Ovary (tissue), 3 donors: ENCODE data around the gene LRRIQ3.

Experiments used
- POLR2A ChIP-seq: fragments of 450-650 bp; IDR thresholded peaks from one replicate; pipeline ENCODE4 v1.6.1; 2017; ENCODE audit warnings: antibody characterized with exemption, mild to moderate bottlenecking, moderate library complexity
- TF ChIP-seq, protein P1 (sequence below), 3 donors: fragments of 450-650 bp in 2 of 3; fragments of 200-600 bp in 1 of 3; IDR thresholded peaks; one replicate each; pipeline versions ENCODE4 v1.5.1 to v1.8.0; 2016 to 2022; ENCODE audit warnings: antibody characterized with exemption in 3 of 3, mild to moderate bottlenecking in 1 of 3
- donor health status: DM: no; HTN: no; CAD: no.

DNA sequence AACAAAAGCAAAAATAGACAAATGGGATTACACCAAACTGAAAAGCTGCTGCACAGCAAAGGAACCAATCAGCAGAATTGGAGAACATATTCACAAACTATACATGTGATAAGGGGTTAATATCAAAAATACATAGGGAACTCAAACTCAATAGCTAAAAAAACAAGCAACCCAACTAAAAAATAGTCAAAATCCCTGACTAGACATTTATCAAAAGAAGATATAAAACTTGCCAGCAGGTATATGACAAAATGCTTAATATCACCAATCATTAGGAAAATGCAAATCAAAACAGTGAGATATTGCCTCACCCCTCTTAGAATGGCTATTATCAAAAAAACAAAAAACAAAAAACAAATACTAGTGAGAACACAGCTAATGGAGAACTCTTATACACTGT is 140.3 kb downstream of the LRRIQ3 start:
- TF ChIP-seq, protein P1, sequence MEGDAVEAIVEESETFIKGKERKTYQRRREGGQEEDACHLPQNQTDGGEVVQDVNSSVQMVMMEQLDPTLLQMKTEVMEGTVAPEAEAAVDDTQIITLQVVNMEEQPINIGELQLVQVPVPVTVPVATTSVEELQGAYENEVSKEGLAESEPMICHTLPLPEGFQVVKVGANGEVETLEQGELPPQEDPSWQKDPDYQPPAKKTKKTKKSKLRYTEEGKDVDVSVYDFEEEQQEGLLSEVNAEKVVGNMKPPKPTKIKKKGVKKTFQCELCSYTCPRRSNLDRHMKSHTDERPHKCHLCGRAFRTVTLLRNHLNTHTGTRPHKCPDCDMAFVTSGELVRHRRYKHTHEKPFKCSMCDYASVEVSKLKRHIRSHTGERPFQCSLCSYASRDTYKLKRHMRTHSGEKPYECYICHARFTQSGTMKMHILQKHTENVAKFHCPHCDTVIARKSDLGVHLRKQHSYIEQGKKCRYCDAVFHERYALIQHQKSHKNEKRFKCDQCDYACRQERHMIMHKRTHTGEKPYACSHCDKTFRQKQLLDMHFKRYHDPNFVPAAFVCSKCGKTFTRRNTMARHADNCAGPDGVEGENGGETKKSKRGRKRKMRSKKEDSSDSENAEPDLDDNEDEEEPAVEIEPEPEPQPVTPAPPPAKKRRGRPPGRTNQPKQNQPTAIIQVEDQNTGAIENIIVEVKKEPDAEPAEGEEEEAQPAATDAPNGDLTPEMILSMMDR (IDR thresholded peaks at IDR 0.05) = no peak
- TF ChIP-seq POLR2A = no peak
